Endodermal cell (in vitro differentiated cells): ENCODE measurements around the gene SMC1B. TPM values are rescaled to one million over a fixed set of nuclear protein-coding genes. Genes with fewer than 3 reads are reported as not detected.
A peak's percentile ranks its signal among the peaks of the same experiment; 100 is the strongest.

Source experiments
- DNase-seq: peaks from one replicate; pipeline ENCODE4 v3.0.0-alpha.2; 2017
- H3K27ac ChIP-seq: 2 replicates; pipeline ENCODE4 v1.5.1; 2013; ENCODE audit warnings: mild to moderate bottlenecking, low read depth, low read length, moderate library complexity
- H3K27me3 ChIP-seq: 2 replicates; pipeline ENCODE4 v1.6.1; 2013; ENCODE audit warnings: mild to moderate bottlenecking, low read length, moderate library complexity; ENCODE audit not compliant: insufficient read depth, control insufficient read depth, poor library complexity, severe bottlenecking
- H3K36me3 ChIP-seq: 2 replicates; pipeline ENCODE4 v1.7.0; 2013; ENCODE audit warnings: mild to moderate bottlenecking, low read length, moderate library complexity; ENCODE audit not compliant: control insufficient read depth, insufficient read depth
- H3K4me1 ChIP-seq: one replicate; pipeline ENCODE4 v1.7.0; 2013; ENCODE audit warnings: low read length; ENCODE audit not compliant: control insufficient read depth, insufficient read depth
- H3K4me3 ChIP-seq: 2 replicates; pipeline ENCODE4 v1.5.1; 2013; ENCODE audit warnings: mild to moderate bottlenecking, low read length, moderate library complexity
- H3K9ac ChIP-seq: 2 replicates; pipeline ENCODE4 v1.6.1; 2013; ENCODE audit warnings: mild to moderate bottlenecking, low read length, moderate library complexity; ENCODE audit not compliant: poor library complexity, severe bottlenecking; ENCODE audit errors: extremely low read depth
- H3K9me3 ChIP-seq: 2 replicates; pipeline ENCODE4 v1.6.1; 2013; ENCODE audit warnings: mild to moderate bottlenecking, low read length, moderate library complexity; ENCODE audit not compliant: control insufficient read depth
- H3K27ac Mint-ChIP-seq: 2 replicates; pipeline ENCODE4 v1.8.0; 2020; ENCODE audit warnings: mixed read lengths
- H3K27me3 Mint-ChIP-seq: 2 replicates; pipeline ENCODE4 v1.8.0; 2021; ENCODE audit warnings: mild to moderate bottlenecking, mixed read lengths; ENCODE audit not compliant: insufficient read depth
- H3K36me3 Mint-ChIP-seq: 2 replicates; pipeline ENCODE4 v1.8.0; 2020; ENCODE audit warnings: low read depth, mixed read lengths
- H3K4me1 Mint-ChIP-seq: 2 replicates; pipeline ENCODE4 v1.8.0; 2020; ENCODE audit warnings: mixed read lengths
- H3K4me3 Mint-ChIP-seq: 2 replicates; pipeline ENCODE4 v1.8.0; 2020; ENCODE audit warnings: mild to moderate bottlenecking, moderate library complexity, mixed read lengths
- H3K9me3 Mint-ChIP-seq: 2 replicates; pipeline ENCODE4 v1.8.0; 2020; ENCODE audit warnings: mild to moderate bottlenecking, mixed read lengths
- WGBS, 2 experiments: methylation state at CpG; one replicate each; pipeline versions ENCODE4 v1.1.5 to v1.1.7; 2013; ENCODE audit warnings: missing lambda C conversion rate in 2 of 2, mixed read lengths in 1 of 2; ENCODE audit not compliant: insufficient coverage in 1 of 2, insufficient read length in 1 of 2; 5-methylcytosine and 5-hydroxymethylcytosine counted together
- total RNA-seq, 2 donors: library from RNA; stranded (reverse); fragmentation: NEBNext Ultra II Directional in 1 of 2; extraction: Animal tissue kit (Norgen Biotek cat#: 25700) in 1 of 2; gene quantifications; 2 replicates in 1 of 2; 3 replicates in 1 of 2; pipeline ENCODE4 v1.2.1, GENCODE V29; 2021
- TF ChIP-seq, protein P1 (sequence below): fragments of 200-600 bp; sonication (generic); conservative IDR thresholded peaks from 2 replicates; pipeline ENCODE4 v1.5.0; 2021; ENCODE audit warnings: antibody characterized with exemption, mild to moderate bottlenecking

SMC1B gene
- total RNA-seq, 2 donors from 2014 or later, result 0.11 TPM; not detected in 1

DNA sequence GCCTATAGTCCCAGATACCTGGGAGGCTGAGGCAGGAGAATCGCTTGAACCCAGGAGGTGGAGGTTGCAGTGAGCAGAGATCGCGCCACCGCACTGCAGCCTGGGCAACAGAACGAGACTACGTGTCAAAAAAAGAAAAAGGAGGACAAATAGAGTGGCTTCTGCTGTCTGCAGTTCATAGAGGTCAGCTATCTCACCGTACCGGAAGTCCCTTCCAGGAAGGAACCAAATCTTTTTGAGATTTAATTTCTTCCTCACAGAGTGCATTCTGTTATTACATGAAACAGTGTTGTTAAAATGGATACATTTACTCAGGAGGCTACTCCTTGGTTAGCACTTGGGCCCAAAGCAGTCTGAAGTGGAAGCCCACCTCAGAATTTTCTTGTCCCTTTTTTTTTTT lies 70.3 kb downstream of the SMC1B start:
- H3K4me3 Mint-ChIP-seq, result no peak overlapping the region
- H3K9me3 Mint-ChIP-seq, result no peaks in the 10 kb centered on the region
- Histone ChIP-seq H3K9me3 (no peaks in the 10 kb centered on the region), H3K4me3 (no peak overlapping the region), H3K36me3 (peaks cover 66% of the 10 kb centered on the region), H3K27me3 (no peaks in the 10 kb centered on the region), H3K27ac (no peak overlapping the region), H3K9ac (no peak overlapping the region), H3K4me1 (no peaks in the 10 kb centered on the region)
- H3K4me1 Mint-ChIP-seq, result no peaks in the 10 kb centered on the region
- H3K27ac Mint-ChIP-seq, result no peak overlapping the region
- DNase-seq, result no peak
- peaks cover 35% of the 10 kb centered on the region for H3K36me3 Mint-ChIP-seq
- TF ChIP-seq, protein P1, sequence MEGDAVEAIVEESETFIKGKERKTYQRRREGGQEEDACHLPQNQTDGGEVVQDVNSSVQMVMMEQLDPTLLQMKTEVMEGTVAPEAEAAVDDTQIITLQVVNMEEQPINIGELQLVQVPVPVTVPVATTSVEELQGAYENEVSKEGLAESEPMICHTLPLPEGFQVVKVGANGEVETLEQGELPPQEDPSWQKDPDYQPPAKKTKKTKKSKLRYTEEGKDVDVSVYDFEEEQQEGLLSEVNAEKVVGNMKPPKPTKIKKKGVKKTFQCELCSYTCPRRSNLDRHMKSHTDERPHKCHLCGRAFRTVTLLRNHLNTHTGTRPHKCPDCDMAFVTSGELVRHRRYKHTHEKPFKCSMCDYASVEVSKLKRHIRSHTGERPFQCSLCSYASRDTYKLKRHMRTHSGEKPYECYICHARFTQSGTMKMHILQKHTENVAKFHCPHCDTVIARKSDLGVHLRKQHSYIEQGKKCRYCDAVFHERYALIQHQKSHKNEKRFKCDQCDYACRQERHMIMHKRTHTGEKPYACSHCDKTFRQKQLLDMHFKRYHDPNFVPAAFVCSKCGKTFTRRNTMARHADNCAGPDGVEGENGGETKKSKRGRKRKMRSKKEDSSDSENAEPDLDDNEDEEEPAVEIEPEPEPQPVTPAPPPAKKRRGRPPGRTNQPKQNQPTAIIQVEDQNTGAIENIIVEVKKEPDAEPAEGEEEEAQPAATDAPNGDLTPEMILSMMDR, result no peak
- no peaks in the 10 kb centered on the region for H3K27me3 Mint-ChIP-seq
- 94 to 98% methylated on average over 8 of the region's 8 CpGs for WGBS, 2 experiments

DNA sequence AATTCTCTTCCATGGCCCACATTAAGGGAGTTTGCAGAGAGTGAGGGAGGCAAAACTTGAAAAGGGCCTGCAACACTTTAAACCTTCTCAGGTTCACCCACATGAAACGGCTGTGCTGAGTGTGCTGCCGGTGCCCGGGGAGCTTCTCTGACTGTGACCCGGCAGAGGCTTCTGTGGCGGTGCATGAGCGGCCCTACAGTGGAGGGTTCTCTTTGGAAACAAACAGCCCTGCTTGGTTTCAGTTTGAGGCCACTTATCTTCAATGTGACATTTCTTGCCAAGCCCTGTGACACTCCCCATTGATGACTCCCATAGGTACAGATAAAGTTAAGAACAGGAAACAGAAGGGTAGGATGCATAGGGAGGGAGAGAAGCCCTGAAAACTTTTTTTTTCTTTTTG lies 71.9 kb downstream of the SMC1B start:
- no peak overlapping the region for H3K27ac ChIP-seq
- peaks cover 79% of the 10 kb centered on the region for H3K36me3 ChIP-seq
- no peak overlapping the region for H3K27ac Mint-ChIP-seq
- H3K27me3 Mint-ChIP-seq, result no peaks in the 10 kb centered on the region
- DNase-seq, result no peak
- no peaks in the 10 kb centered on the region for H3K27me3 ChIP-seq
- H3K9me3 Mint-ChIP-seq, result no peaks in the 10 kb centered on the region
- H3K9ac ChIP-seq, result no peak overlapping the region
- WGBS, 2 experiments, result 84 to 87% methylated on average over 6 of the region's 6 CpGs
- H3K4me1 Mint-ChIP-seq, result peaks cover 2% of the 10 kb centered on the region
- H3K4me1 ChIP-seq, result no peaks in the 10 kb centered on the region
- peaks cover 49% of the 10 kb centered on the region for H3K36me3 Mint-ChIP-seq
- no peaks in the 10 kb centered on the region for H3K9me3 ChIP-seq
- TF ChIP-seq, protein P1, result no peak
- H3K4me3 ChIP-seq, result no peak overlapping the region
- no peak overlapping the region for H3K4me3 Mint-ChIP-seq

DNA sequence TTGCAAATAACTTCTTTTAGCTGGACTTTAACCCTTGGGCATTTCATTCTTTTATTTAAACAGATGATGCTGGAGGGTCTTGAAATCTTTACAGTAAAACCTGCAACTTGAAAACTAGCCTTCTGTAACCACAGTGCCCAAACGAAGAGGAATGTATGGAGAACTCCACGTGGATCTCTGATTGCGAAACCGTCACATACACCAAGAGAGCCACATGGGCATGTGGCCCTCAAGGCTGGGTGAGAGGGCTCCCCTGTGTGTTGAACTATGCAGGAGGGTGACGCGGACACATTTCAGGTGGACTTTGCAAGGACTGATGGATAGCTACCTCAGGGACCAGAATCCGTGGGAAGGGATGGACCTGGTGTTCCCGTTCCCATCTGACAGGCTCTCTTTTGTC lies 73.1 kb downstream of the SMC1B start:
- no peaks in the 10 kb centered on the region for H3K27me3 ChIP-seq
- H3K9me3 Mint-ChIP-seq, result no peaks in the 10 kb centered on the region
- no peaks in the 10 kb centered on the region for H3K27me3 Mint-ChIP-seq
- H3K9ac ChIP-seq, result no peak overlapping the region
- no peak overlapping the region for H3K4me3 Mint-ChIP-seq
- H3K9me3 ChIP-seq, result no peaks in the 10 kb centered on the region
- H3K27ac Mint-ChIP-seq, result peak overlapping the region; percentile 11
- TF ChIP-seq, protein P1, result no peak
- H3K4me1 Mint-ChIP-seq, result peaks cover 2% of the 10 kb centered on the region
- peaks cover 87% of the 10 kb centered on the region for H3K36me3 ChIP-seq
- 91 to 100% methylated on average over 6 to 8 of the region's 8 CpGs for WGBS, 2 experiments
- no peak overlapping the region for H3K4me3 ChIP-seq
- no peak overlapping the region for H3K27ac ChIP-seq
- DNase-seq, result no peak
- H3K36me3 Mint-ChIP-seq, result peaks cover 54% of the 10 kb centered on the region
- no peaks in the 10 kb centered on the region for H3K4me1 ChIP-seq
